ENCODE results near the gene HAT1.
"Not testable (repeated sequence)": the region's sequence is repeated elsewhere in the genome, so short reads cannot be mapped to it uniquely, and the experiment has no call there.

DNA sequence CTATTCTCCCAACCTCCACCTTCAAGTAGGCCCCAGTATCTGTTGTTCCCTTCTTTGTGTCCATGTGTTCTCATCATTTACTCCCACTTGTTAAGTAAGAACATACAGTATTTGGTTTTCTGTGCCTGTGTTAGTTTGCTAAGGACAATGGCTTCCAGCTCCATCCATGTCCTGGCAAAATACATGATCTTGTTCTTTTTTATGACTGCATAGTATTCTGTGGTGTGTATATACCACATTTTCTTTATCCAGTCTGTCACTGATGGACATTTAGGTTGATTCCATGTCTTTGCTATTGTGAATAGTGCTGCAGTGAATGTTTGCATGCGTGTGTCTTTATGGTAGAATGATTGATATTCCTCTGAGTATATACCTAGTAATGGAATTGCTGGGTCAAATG is 61.7 kb downstream of the HAT1 start:
- not testable (repeated sequence) for TF ChIP-seq RCOR1 (IDR thresholded peaks at IDR 0.05; ENCODE audit: insufficient replicate concordance, low read length); POLR2A (IDR thresholded peaks at IDR 0.05; ENCODE audit: low read depth, low read length); MXI1 (IDR thresholded peaks at IDR 0.05; ENCODE audit: borderline replicate concordance, low read depth, low read length); BHLHE40 (IDR thresholded peaks at IDR 0.05; ENCODE audit: low read depth, low read length); SMC3 (IDR thresholded peaks at IDR 0.05; ENCODE audit: low read depth, low read length); RAD21 (IDR thresholded peaks at IDR 0.05; ENCODE audit: low read length); CHD1 (IDR thresholded peaks at IDR 0.05; ENCODE audit: low read depth, low read length); FOS (IDR thresholded peaks at IDR 0.05; ENCODE audit: low read depth, low read length); MAFK (IDR thresholded peaks at IDR 0.05; ENCODE audit: low read depth, low read length); NFE2L2 (IDR thresholded peaks at IDR 0.05; ENCODE audit: low read depth, low read length)
- TF ChIP-seq, protein P1, sequence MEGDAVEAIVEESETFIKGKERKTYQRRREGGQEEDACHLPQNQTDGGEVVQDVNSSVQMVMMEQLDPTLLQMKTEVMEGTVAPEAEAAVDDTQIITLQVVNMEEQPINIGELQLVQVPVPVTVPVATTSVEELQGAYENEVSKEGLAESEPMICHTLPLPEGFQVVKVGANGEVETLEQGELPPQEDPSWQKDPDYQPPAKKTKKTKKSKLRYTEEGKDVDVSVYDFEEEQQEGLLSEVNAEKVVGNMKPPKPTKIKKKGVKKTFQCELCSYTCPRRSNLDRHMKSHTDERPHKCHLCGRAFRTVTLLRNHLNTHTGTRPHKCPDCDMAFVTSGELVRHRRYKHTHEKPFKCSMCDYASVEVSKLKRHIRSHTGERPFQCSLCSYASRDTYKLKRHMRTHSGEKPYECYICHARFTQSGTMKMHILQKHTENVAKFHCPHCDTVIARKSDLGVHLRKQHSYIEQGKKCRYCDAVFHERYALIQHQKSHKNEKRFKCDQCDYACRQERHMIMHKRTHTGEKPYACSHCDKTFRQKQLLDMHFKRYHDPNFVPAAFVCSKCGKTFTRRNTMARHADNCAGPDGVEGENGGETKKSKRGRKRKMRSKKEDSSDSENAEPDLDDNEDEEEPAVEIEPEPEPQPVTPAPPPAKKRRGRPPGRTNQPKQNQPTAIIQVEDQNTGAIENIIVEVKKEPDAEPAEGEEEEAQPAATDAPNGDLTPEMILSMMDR (conservative IDR thresholded peaks at IDR 0.05; ENCODE audit: low read depth, low read length), result not testable (repeated sequence)
- TF ChIP-seq, protein P2, sequence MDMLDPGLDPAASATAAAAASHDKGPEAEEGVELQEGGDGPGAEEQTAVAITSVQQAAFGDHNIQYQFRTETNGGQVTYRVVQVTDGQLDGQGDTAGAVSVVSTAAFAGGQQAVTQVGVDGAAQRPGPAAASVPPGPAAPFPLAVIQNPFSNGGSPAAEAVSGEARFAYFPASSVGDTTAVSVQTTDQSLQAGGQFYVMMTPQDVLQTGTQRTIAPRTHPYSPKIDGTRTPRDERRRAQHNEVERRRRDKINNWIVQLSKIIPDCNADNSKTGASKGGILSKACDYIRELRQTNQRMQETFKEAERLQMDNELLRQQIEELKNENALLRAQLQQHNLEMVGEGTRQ (IDR thresholded peaks at IDR 0.05; ENCODE audit: low read depth, low read length), result not testable (repeated sequence)
- TF ChIP-seq, protein P3, sequence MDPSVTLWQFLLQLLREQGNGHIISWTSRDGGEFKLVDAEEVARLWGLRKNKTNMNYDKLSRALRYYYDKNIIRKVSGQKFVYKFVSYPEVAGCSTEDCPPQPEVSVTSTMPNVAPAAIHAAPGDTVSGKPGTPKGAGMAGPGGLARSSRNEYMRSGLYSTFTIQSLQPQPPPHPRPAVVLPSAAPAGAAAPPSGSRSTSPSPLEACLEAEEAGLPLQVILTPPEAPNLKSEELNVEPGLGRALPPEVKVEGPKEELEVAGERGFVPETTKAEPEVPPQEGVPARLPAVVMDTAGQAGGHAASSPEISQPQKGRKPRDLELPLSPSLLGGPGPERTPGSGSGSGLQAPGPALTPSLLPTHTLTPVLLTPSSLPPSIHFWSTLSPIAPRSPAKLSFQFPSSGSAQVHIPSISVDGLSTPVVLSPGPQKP (IDR thresholded peaks at IDR 0.05; ENCODE audit: borderline replicate concordance, low read depth, low read length), result not testable (repeated sequence)

All from IMR-90 (cell line).